Measurements from ENCODE around the gene SEMA3G.

- no peak for TF ChIP-seq CTCF (IDR thresholded peaks at IDR 0.05)
- TF ChIP-seq POLR2A (IDR thresholded peaks at IDR 0.05) = no peak
Measured at GRCh38 chr3:52490939-52491526, 46.1 kb upstream of the SEMA3G start.
